ENCODE results near the gene LSP1. TPM values are rescaled to one million over a fixed set of nuclear protein-coding genes. Genes with fewer than 3 reads are reported as not detected.

LSP1 gene
- total RNA-seq, 1 experiment from 2014 or later: 0.90 TPM

GRCh38 chr11:1842149-1843097 lies 10.5 kb upstream of the LSP1 start:
- DNase-seq (ENCODE audit: low read depth, low spot score) (no peak), ATAC-seq (no peak)
- POLR2A ChIA-PET: no interaction called here
- Histone ChIP-seq H3K36me3 (ENCODE audit: control insufficient read depth, insufficient read depth, low read length) (no peaks in the 10 kb centered on the region), H3K9me3 (ENCODE audit: control insufficient read depth, insufficient read depth, low read depth, low read length) (no peaks in the 10 kb centered on the region), H3K4me3 (ENCODE audit: low read depth in 2 of 2, low read length in 2 of 2) (no peak overlapping the region), H3K27me3 (ENCODE audit: control insufficient read depth, insufficient read depth, low read length) (no peaks in the 10 kb centered on the region), H3K27ac (ENCODE audit: low read length) (no peak overlapping the region), H3K4me1 (ENCODE audit: control insufficient read depth, insufficient read depth, low read length) (peaks cover 16% of the 10 kb centered on the region)
- CTCF ChIA-PET: interaction anchor here (0.6 to 2.3 kb wide), 5 partner anchors 9 to 309 kb away, joined by 3 to 8 read pairs (median 3); no protein-coding TSS in a partner anchor
- intact Hi-C loops (cut with micrococcal nuclease; ENCODE audit: unreplicated experiment) (no loop called here), in situ Hi-C loops (cut with HindIII; ENCODE audit: low pct_unique_long_range_greater_than_20kb, low sequenced_read_pairs) (no loop called here)
- BruUV-seq (replicated peaks): no TSS peak
- TF ChIP-seq SIN3A (IDR thresholded peaks at IDR 0.05; ENCODE audit: borderline replicate concordance, insufficient read depth, low read depth, low read length) (no peak), CTCF (IDR thresholded peaks at IDR 0.05) (no peak), POLR2AphosphoS5 (IDR thresholded peaks at IDR 0.05; ENCODE audit: low read depth, low read length) (no peak), REST (IDR thresholded peaks at IDR 0.05; ENCODE audit: insufficient read depth in 1 of 2, low read depth in 2 of 2, low read length in 1 of 2) (no peak), TCF7L2 (IDR thresholded peaks at IDR 0.05; ENCODE audit: low read depth, low read length) (no peak)

- no peak for DNase-seq (ENCODE audit: low read depth, low spot score)
- Histone ChIP-seq H3K4me1 (ENCODE audit: control insufficient read depth, insufficient read depth, low read length) (peaks cover 12% of the 10 kb centered on the region), H3K9me3 (ENCODE audit: control insufficient read depth, insufficient read depth, low read depth, low read length) (no peaks in the 10 kb centered on the region), H3K27me3 (ENCODE audit: control insufficient read depth, insufficient read depth, low read length) (no peaks in the 10 kb centered on the region), H3K27ac (ENCODE audit: low read length) (no peak overlapping the region), H3K36me3 (ENCODE audit: control insufficient read depth, insufficient read depth, low read length) (no peaks in the 10 kb centered on the region), H3K4me3 (ENCODE audit: low read depth in 2 of 2, low read length in 2 of 2) (no peak overlapping the region)
- TF ChIP-seq REST (IDR thresholded peaks at IDR 0.05; ENCODE audit: insufficient read depth in 1 of 2, low read depth in 2 of 2, low read length in 1 of 2) (no peak), TCF7L2 (IDR thresholded peaks at IDR 0.05; ENCODE audit: low read depth, low read length) (no peak), POLR2AphosphoS5 (IDR thresholded peaks at IDR 0.05; ENCODE audit: low read depth, low read length) (no peak), SIN3A (IDR thresholded peaks at IDR 0.05; ENCODE audit: borderline replicate concordance, insufficient read depth, low read depth, low read length) (no peak), CTCF (IDR thresholded peaks at IDR 0.05) (no peak)
- no peak for ATAC-seq
- POLR2A ChIA-PET: no interaction called here
- CTCF ChIA-PET: interaction anchor here (2.3 kb wide), 1 partner anchor 10 kb away, joined by 8 read pairs; no protein-coding TSS in a partner anchor
- BruUV-seq (replicated peaks): no TSS peak
- intact Hi-C loops (cut with micrococcal nuclease; ENCODE audit: unreplicated experiment) (no loop called here), in situ Hi-C loops (cut with HindIII; ENCODE audit: low pct_unique_long_range_greater_than_20kb, low sequenced_read_pairs) (no loop called here)
Observed at GRCh38 chr11:1843098-1843473, 9.8 kb upstream of the LSP1 start.

Data from Panc1 (cell line).